Activated naive CD8-positive, alpha-beta T cell treated with anti-CD3 and anti-CD28 coated beads, Interleukin-2, amount 10 ng/mL, durations not matched to agents 7 days and 5 days (primary cell): Measurements from ENCODE around the gene UBTD1. TPM values are rescaled to one million over a fixed set of nuclear protein-coding genes. Genes with fewer than 3 reads are reported as not detected.

Experiments used
- ATAC-seq: fragments of 150-1000 bp; cut with Tn5 transposase; one replicate; pipeline ENCODE4 v1.10.0; 2021; ENCODE audit warnings: low read depth, moderate library complexity
- POLR2A ChIA-PET: fragments of 350-600 bp; sonication (Branson Sonifier 250); formaldehyde crosslinking; loops from one replicate; lab custom pipeline; 2021; ENCODE audit warnings: antibody characterized with exemption; lab: Charles Lee
- DNase-seq: peaks from one replicate; pipeline ENCODE4 v3.0.0; 2021
- H3K27ac Mint-ChIP-seq: one replicate; pipeline ENCODE4 v1.8.0; 2022; ENCODE audit warnings: mild to moderate bottlenecking, mixed read lengths
- H3K27me3 Mint-ChIP-seq: one replicate; pipeline ENCODE4 v1.8.0; 2022; ENCODE audit warnings: mild to moderate bottlenecking, moderate library complexity, mixed read lengths
- H3K36me3 Mint-ChIP-seq: one replicate; pipeline ENCODE4 v1.8.0; 2021; ENCODE audit warnings: mild to moderate bottlenecking, mixed read lengths
- H3K4me1 Mint-ChIP-seq: one replicate; pipeline ENCODE4 v1.8.0; 2021; ENCODE audit warnings: mixed read lengths
- H3K4me3 Mint-ChIP-seq: one replicate; pipeline ENCODE4 v1.8.0; 2022; ENCODE audit warnings: mild to moderate bottlenecking, moderate library complexity, mixed read lengths
- H3K9me3 Mint-ChIP-seq: one replicate; pipeline ENCODE4 v1.8.0; 2021; ENCODE audit warnings: mixed read lengths
- total RNA-seq, 2 experiments: library from RNA; stranded (reverse); gene quantifications; one replicate each; pipeline ENCODE4 v1.2.3, GENCODE V29; 2021

The UBTD1 gene
- total RNA-seq, 2 experiments from 2014 or later, result 1.1 to 1.4 TPM

DNA sequence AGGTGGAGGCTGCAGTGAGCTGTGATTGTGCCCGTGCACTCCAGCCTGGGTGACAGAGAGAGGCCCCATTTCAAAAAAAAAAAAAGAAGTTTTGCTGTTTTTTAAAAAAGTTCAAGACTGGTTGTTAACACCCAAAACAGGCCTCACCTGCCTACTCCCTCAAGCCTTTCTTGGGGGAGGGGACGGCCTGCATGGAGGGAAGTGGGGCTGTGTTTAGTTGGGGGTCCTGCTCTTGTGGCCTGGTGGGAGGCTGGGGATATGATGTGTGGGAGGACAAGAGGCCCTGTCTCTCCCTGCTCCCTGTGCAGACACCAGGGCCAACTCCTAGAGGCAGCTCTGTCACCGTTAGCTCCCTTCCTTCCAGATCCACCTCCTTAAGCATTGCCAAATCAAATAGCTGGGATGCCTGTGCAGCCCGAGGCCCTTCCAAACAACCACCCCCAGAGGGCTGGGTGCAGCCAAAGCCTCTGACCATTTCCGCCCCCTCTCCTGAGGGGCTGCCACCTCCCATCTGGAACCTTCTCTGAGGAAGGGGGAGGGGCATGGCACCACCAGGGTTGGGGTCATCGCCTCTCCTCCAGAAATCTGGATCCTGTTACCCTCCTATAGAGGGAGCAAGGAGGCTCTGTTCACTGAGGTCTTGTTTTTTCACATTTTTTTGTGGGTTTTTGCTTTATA is 40.9 kb downstream of the UBTD1 start:
- POLR2A ChIA-PET, result no interaction called here
- no peak for ATAC-seq
- Mint-ChIP-seq H3K36me3 (no peaks in the 10 kb centered on the region), H3K27me3 (peaks cover 2% of the 10 kb centered on the region), H3K4me3 (no peak overlapping the region), H3K9me3 (no peaks in the 10 kb centered on the region), H3K4me1 (peaks cover 10% of the 10 kb centered on the region), H3K27ac (no peak overlapping the region)
- DNase-seq, result no peak

GRCh38 chr10:97540669-97541500 is 42.2 kb downstream of the UBTD1 start:
- peaks cover 4% of the 10 kb centered on the region for H3K27me3 Mint-ChIP-seq
- DNase-seq (no peak), ATAC-seq (no peak)
- no peak overlapping the region for H3K4me3 Mint-ChIP-seq
- peaks cover 10% of the 10 kb centered on the region for H3K4me1 Mint-ChIP-seq
- POLR2A ChIA-PET, result no interaction called here
- H3K27ac Mint-ChIP-seq, result no peak overlapping the region
- no peaks in the 10 kb centered on the region for H3K9me3 Mint-ChIP-seq
- H3K36me3 Mint-ChIP-seq, result no peaks in the 10 kb centered on the region

DNA sequence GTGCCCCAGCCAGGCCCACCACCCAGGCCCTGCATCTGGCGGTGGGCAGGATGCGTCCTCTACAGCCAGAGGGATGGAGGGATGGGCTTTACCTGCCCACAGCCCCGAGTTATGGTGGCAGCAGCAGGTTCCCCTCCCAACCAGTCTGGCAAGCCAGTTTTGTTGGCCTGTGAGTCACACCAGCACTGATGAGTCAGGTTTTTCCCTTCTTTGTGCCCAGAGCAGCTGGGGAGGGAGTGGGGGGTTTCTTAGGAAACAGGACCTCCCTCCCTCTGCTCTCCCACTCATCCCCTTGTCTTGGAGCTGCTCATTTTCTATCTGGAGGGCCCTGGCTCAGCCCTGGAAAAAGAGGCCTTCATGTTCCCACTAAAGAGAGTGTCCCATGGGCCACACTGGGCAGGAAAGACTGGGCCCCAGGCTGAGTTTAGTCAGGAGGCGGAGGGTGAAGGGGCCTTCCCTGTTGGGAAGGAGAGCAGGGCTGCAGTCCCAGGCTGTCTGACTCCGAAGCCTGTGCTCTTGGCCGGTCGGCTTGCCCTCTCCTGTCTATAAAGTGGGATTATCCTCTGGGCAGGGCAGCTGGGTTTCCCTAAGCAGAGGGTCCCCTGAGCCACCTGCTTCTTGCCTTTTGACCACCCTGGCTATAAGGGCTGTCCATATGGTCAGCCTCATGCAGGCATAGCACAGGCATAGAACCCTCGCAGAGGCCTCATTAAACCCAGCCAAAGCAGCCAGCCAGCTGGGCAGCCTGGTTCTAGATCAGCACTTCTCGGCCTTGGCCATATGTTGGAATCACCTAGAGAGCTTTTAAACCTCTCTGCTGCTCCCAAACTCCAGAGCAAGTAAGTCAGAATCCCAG is 43.7 kb downstream of the UBTD1 start:
- ATAC-seq, result peak; percentile 27
- Mint-ChIP-seq H3K27me3 (peaks cover 4% of the 10 kb centered on the region), H3K4me1 (peaks cover 10% of the 10 kb centered on the region), H3K9me3 (no peaks in the 10 kb centered on the region), H3K27ac (no peak overlapping the region), H3K36me3 (no peaks in the 10 kb centered on the region), H3K4me3 (no peak overlapping the region)
- DNase-seq, result no peak
- POLR2A ChIA-PET, result no interaction called here

GRCh38 chr10:97543025-97543546 is 44.4 kb downstream of the UBTD1 start:
- H3K27me3 Mint-ChIP-seq, result peaks cover 4% of the 10 kb centered on the region
- H3K4me3 Mint-ChIP-seq, result no peak overlapping the region
- POLR2A ChIA-PET, result no interaction called here
- H3K36me3 Mint-ChIP-seq, result no peaks in the 10 kb centered on the region
- peaks cover 10% of the 10 kb centered on the region for H3K4me1 Mint-ChIP-seq
- H3K9me3 Mint-ChIP-seq, result no peaks in the 10 kb centered on the region
- H3K27ac Mint-ChIP-seq, result no peak overlapping the region
- no peak for DNase-seq
- peak; percentile 53 for ATAC-seq

DNA sequence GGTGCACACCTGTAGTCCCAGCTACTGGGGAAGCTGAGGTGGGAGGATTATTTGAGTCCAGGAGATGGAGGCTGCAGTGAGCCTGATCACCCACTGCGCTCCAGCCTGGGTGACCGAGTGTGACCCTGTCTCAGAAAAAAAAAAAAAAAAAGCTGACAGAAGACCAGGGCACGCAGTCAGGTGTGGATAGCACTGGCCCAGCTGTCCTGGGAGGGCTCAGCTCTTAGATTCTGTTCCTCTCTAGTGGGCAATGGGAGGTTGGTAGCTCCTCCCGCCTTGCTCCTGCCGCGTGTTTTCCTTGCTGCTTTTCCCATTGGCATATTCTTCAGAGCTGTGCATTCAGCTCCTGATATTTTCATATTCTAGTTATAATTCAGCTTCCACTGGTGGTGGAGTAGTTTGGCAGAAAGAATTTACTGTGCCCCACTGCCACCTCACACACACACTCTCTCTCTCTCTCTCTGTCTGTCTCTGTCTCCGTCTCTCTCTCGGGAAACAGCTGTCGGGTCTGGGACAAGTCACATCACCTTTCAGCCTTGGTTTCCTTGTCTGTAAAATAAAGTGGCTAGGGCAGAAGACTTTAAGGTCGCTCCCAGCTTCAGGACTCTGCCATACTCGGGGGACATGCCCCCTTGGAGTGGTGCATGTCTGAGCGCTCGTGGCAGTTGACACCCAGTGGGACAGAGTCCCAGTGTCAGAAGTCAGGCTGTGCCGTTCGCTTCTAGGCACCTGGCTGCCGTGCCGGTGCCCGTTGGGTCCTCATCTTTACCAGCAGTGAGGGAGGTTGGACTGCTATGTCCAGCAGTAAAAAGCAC is 47.9 kb downstream of the UBTD1 start:
- POLR2A ChIA-PET, result no interaction called here
- Mint-ChIP-seq H3K27me3 (peaks cover 4% of the 10 kb centered on the region), H3K4me3 (no peak overlapping the region), H3K4me1 (peaks cover 10% of the 10 kb centered on the region), H3K27ac (no peak overlapping the region), H3K9me3 (no peaks in the 10 kb centered on the region), H3K36me3 (no peaks in the 10 kb centered on the region)
- ATAC-seq, result no peak
- DNase-seq, result no peak

DNA sequence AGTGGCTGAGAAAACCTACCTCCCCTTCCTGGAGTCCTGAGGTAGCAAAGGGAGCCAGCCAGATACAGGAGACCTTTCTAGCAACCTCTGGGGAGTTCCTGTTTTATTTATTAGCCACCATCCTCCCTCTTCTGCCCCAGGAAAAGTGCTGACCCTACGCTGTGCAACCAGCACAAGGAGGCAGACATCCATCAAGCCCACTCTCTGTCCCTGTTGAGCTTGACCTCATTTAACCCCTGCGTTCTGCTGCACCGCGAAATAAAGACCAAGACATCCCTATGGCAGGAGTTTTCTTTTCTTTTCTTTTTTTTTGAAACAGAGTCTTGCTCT is 48.5 kb downstream of the UBTD1 start:
- DNase-seq, result no peak
- peaks cover 10% of the 10 kb centered on the region for H3K4me1 Mint-ChIP-seq
- POLR2A ChIA-PET, result no interaction called here
- H3K9me3 Mint-ChIP-seq, result no peaks in the 10 kb centered on the region
- H3K27me3 Mint-ChIP-seq, result peaks cover 4% of the 10 kb centered on the region
- no peaks in the 10 kb centered on the region for H3K36me3 Mint-ChIP-seq
- no peak overlapping the region for H3K4me3 Mint-ChIP-seq
- ATAC-seq, result no peak
- H3K27ac Mint-ChIP-seq, result no peak overlapping the region

- Mint-ChIP-seq H3K4me3 (no peak overlapping the region), H3K4me1 (peaks cover 8% of the 10 kb centered on the region), H3K27ac (no peak overlapping the region), H3K36me3 (no peaks in the 10 kb centered on the region), H3K27me3 (peaks cover 4% of the 10 kb centered on the region), H3K9me3 (no peaks in the 10 kb centered on the region)
- POLR2A ChIA-PET, result no interaction called here
- DNase-seq, result no peak
- ATAC-seq, result no peak
These were observed 49.2 kb downstream of the UBTD1 start for GRCh38 chr10:97547962-97548361.

DNA sequence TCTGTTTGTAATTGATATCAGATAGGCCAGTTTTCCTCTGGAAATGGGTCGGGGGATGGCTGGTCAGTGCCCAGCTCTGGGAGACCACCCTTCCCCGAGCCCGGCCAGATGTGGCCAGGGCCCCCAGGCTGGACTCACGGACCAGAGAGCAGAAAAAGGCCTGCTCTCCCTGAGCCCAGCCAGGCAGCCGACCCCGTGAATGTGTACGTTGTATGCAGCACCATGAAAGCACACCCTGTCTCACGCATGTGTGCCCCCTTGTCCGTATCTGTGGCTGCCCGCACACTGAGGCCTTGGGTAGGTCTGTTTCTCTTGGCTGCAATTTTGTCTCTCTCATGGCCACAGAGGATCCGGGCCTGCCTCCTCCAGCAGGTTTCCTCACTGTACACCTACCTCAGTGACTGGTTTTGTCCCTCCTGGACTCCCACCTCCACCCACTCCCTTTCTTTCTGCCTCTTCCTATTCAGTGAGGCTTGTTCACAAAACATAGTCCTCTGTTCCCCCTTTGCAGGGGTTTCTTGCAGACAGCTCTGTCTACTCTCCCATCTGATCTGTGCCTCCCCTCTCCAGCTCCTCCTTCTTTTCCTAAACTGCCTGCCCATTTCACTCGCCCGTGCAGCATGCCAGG is 50.2 kb downstream of the UBTD1 start:
- Mint-ChIP-seq H3K4me3 (no peak overlapping the region), H3K27ac (no peak overlapping the region), H3K27me3 (peaks cover 4% of the 10 kb centered on the region), H3K4me1 (no peaks in the 10 kb centered on the region), H3K9me3 (no peaks in the 10 kb centered on the region), H3K36me3 (no peaks in the 10 kb centered on the region)
- no peak for DNase-seq
- ATAC-seq, result no peak
- POLR2A ChIA-PET, result no interaction called here

DNA sequence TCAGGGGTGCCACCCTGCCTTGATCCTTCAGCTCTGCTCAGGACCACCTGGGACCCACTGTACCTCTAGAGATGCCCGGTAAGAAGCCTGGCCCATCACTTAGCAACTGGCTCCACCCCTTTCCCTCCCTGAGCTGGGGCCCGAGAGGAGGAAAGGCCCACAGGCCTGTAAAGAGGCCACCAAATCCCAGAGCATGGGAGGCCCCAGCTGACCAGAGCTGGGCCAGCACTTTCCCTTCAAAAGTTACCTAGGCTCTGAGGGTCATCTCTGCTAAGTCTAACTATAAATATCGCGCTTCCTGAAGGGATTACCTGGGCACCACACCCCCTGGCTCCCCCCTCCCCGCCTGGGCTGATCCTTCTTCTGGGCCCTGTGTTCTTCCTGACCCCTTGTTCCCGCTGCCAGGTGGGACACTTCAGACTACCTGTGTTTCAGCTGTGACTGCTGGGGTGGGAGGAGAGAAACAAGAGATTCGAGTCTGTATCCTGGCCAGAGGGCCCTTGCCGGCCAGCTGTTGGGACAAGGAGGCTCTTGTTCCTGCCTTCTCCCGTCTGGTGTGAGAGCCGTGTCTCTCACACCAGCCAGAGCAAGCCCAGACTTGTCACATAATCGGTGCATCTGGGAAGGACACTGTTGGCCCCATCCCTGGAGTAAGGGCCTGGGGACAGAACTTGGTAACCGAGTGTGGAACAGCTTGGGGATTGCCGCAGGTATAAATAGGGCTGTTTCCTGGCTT is 51.0 kb downstream of the UBTD1 start:
- Mint-ChIP-seq H3K9me3 (no peaks in the 10 kb centered on the region), H3K4me1 (no peaks in the 10 kb centered on the region), H3K36me3 (no peaks in the 10 kb centered on the region), H3K27ac (no peak overlapping the region), H3K4me3 (no peak overlapping the region), H3K27me3 (peaks cover 4% of the 10 kb centered on the region)
- DNase-seq (no peak), ATAC-seq (no peak)
- POLR2A ChIA-PET, result no interaction called here

GRCh38 chr10:97550336-97551149 is 51.8 kb downstream of the UBTD1 start:
- POLR2A ChIA-PET, result no interaction called here
- Mint-ChIP-seq H3K4me1 (no peaks in the 10 kb centered on the region), H3K36me3 (no peaks in the 10 kb centered on the region), H3K27ac (peak overlapping the region; percentile 19), H3K9me3 (no peaks in the 10 kb centered on the region), H3K4me3 (no peak overlapping the region), H3K27me3 (peaks cover 2% of the 10 kb centered on the region)
- ATAC-seq (no peak), DNase-seq (no peak)

DNA sequence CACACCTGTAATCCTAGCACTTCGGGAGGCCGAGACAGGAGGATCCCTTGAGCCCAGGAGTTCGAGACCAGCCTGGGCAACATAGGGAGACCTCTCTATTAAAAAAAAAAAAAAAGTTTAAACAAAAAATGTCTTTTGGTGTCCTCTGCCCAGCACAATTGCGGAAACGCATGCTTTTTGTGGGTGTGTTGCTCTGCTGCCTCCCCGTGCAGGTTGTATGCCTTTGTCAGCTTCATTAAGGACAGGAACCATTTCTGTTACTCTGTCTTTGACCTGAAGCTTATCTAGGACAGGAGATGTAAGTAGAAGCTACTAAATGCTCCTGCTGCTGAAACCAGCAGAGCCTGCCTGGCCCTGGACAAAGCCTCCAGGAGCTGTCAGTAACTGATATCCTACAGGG is 52.5 kb downstream of the UBTD1 start:
- ATAC-seq (no peak), DNase-seq (no peak)
- H3K27me3 Mint-ChIP-seq, result peaks cover under 1% of the 10 kb centered on the region
- H3K36me3 Mint-ChIP-seq, result no peaks in the 10 kb centered on the region
- no peak overlapping the region for H3K4me3 Mint-ChIP-seq
- H3K27ac Mint-ChIP-seq, result no peak overlapping the region
- H3K9me3 Mint-ChIP-seq, result no peaks in the 10 kb centered on the region
- POLR2A ChIA-PET, result no interaction called here
- H3K4me1 Mint-ChIP-seq, result no peaks in the 10 kb centered on the region
